Posterior vena cava (tissue), 2 donors: ENCODE results near the gene GADD45A. TPM values are rescaled to one million over a fixed set of nuclear protein-coding genes. Genes with fewer than 3 reads are reported as not detected.
"Not testable (repeated sequence)": the region's sequence is repeated elsewhere in the genome, so short reads cannot be mapped to it uniquely, and the experiment has no call there.

Source experiments
- DNase-seq: peaks from one replicate; pipeline ENCODE4 v3.0.0-alpha.2; 2020; ENCODE audit warnings: low spot score
- intact Hi-C, 2 donors: fragments of 100-400 bp; cut with DNase I; formaldehyde crosslinking; loops; one replicate each; pipeline versions ENCODE4 v1.14.1 to v1.14.2; 2022 to 2023
- long read RNA-seq, 2 donors: library from polyadenylated mRNA; unstranded; transcript quantifications; one replicate each; pipeline ENCODE4 v2.0.0, GENCODE V29; 2020 to 2021
- total RNA-seq, 2 donors: library from RNA; stranded (reverse); fragmentation: NEBNext Ultra II Directional; extraction: Animal tissue kit (Norgen Biotek cat#: 25700); gene quantifications; one replicate each; pipeline ENCODE4 v1.2.1, GENCODE V29; 2021
- donor health status: DM: yes; HTN: yes; CAD: no.
- donor health status: DM: yes; HTN: yes; CAD: no.

The GADD45A gene, protein sequence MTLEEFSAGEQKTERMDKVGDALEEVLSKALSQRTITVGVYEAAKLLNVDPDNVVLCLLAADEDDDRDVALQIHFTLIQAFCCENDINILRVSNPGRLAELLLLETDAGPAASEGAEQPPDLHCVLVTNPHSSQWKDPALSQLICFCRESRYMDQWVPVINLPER
- 10 to 100 TPM; 32.4 to 40.4 TPM for total RNA-seq
- long read RNA-seq, donor 1, transcript GADD45A-202 (4 exons, 1,496 nt) = major isoform, 25 of 30 reads
- long read RNA-seq, donor 1, partial matches to known transcripts = 2 of 30 reads
- long read RNA-seq, donor 1, other reads (novel, unspliced or antisense) = 2 of 30 reads
- long read RNA-seq, donor 2, transcript GADD45A-202 (4 exons, 1,496 nt) = major isoform, 16 of 18 reads
- long read RNA-seq, donor 2, partial matches to known transcripts = 2 of 18 reads
- long read RNA-seq, donor 2, other reads (novel, unspliced or antisense) = 0 of 18 reads

DNA sequence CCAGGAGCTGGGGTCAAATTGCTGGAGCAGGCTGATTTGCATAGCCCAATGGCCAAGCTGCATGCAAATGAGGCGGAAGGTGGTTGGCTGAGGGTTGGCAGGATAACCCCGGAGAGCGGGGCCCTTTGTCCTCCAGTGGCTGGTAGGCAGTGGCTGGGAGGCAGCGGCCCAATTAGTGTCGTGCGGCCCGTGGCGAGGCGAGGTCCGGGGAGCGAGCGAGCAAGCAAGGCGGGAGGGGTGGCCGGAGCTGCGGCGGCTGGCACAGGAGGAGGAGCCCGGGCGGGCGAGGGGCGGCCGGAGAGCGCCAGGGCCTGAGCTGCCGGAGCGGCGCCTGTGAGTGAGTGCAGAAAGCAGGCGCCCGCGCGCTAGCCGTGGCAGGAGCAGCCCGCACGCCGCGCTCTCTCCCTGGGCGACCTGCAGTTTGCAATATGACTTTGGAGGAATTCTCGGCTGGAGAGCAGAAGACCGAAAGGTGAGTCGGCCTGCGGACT, at the start of gene GADD45A:
TSS of gene GADD45A (plus strand) at position 135 of the 491 bp plus-strand sequence. CDS start at position 429, 294 bp downstream.
- intact Hi-C loops = loop anchor here (5.0 to 10.0 kb wide), 4 partner anchors 70 to 150 kb away; partner anchors contain the start of gene GNG12 (in 1 of the 2)
- DNase-seq = peak; percentile 99

DNA sequence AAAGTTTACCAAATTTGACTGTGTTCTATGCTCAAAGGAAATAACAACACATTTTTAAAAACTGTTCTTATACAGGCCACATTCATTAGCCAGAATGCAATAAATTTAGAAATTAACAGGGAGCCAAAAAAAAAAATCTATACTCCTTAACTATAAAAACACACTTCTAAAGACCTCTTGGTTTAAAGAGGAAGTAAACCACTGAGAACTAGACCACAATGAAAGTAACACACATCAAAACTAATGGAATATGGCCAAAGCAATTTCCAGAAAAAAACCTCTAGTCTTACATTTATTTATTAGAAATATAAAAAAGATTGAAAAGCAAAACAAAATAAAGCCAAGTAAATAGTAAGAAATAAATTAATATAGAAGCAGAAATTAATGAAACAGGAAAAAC, 48.9 kb upstream of the GADD45A start:
- intact Hi-C loops = no loop called here
- DNase-seq = no peak

DNA sequence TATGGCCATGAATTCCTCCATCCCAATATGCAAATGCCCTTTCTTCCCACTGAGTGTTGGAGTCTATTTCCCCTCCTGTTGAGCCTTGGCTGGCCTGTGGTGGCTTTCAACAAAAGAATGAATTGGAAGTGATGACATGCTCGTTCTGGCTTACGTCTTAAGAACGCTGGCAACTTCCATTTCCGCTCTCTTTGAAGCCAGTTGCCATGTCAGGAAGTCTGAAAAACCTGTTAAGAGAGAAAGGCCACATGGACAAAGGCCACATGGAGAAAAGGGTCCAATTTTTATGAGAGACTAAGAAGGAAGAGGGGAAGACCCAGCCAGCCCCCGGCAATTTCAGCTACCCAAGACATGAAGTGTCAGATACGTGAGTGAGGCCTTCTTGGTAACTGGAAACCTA, 45.6 kb upstream of the GADD45A start:
- intact Hi-C loops = no loop called here

DNA sequence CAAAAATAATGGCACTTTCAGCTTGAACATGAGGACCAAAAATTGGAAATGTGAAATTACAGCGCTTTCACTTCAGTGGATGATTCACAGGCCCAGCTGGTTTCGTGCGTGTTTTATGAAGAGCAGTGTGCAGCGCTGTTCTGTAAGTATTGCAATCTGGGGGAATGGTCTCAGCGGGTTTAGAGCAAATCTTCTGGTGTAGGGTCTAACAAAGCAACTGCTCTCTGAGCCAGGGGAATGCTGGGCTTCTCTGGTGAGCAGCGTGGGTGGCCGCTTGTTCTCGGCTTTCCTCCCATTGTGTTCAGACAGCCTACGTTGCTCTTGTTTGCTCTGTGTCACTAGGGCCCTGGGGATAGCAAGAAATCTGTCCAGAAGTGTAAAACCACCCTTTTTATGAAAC, 42.4 kb upstream of the GADD45A start:
- no peak for DNase-seq
- intact Hi-C loops = loop anchor here in 1 of 2 donors (5.0 kb wide), 1 partner anchor 70 kb away; no protein-coding TSS in a partner anchor

More for the DNA sequence above, 45.6 kb upstream of the GADD45A start:
- DNase-seq = no peak

GRCh38 chr1:67644566-67644965, 40.4 kb upstream of the GADD45A start:
- intact Hi-C loops = loop anchor here in 1 of 2 donors (5.0 kb wide), 1 partner anchor 72 kb away; no protein-coding TSS in a partner anchor
- DNase-seq = no peak

DNA sequence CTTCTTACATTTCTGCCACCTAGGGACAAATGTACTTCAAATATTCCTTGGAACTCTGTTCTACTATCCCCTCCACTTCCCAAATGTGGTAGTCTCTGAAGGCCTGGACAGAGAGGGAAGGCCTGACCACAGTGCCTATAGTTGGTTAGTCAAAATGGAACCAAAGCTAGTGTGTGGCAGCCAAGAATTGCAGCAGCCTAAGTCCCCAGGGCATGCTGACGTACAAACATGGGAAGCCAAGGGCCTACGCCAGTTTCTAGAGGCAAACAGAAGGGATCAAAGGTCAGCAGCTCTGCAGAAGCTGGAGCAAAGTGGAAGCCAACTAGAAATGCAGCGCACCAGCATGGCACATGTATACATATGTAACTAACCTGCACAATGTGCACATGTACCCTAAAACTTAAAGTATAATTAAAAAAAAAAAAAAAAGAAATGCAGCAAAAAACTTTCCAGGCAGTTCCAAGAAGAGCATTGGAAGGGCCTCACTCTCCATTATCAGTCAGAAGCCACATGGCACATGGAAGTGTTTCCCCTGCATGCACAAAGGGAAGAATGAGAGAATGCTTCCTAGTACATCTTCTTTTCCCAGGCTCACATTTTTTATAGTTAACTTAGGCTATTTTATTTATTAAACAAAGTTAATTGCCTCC, 39.4 kb upstream of the GADD45A start:
- DNase-seq = peak; percentile 91
- intact Hi-C loops = no loop called here

- intact Hi-C loops = no loop called here
- DNase-seq = no peak
Observed at GRCh38 chr1:67646145-67647035, 38.6 kb upstream of the GADD45A start.

- no peak for DNase-seq
- intact Hi-C loops = no loop called here
Observed at GRCh38 chr1:67647036-67647798, 37.8 kb upstream of the GADD45A start.

DNA sequence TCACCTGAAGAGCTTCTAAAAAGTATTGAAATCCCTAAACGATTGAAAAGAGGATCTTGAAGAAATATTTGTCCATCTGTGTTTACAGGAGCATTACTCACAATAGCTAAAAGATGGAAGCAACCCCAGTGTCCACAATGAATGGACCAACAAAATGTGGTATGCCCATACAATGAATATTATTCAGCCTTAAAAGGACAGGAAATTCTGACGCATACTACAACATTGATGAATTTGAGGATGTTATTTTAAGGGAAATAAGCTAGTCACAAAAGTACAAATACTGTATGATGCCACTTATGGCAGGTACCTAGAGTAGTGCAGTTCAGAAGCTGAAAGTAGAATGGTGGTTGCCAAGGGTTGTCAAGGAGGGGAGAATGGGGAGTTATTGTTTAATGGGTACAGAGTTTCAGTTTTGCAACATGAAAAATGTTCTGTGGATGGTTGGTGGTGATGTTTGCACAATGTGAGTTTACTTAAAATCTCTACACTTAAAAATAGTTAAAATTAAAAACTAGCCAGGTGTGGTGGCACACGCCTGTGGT, 37.1 kb upstream of the GADD45A start:
- DNase-seq = no peak
- intact Hi-C loops = no loop called here

DNA sequence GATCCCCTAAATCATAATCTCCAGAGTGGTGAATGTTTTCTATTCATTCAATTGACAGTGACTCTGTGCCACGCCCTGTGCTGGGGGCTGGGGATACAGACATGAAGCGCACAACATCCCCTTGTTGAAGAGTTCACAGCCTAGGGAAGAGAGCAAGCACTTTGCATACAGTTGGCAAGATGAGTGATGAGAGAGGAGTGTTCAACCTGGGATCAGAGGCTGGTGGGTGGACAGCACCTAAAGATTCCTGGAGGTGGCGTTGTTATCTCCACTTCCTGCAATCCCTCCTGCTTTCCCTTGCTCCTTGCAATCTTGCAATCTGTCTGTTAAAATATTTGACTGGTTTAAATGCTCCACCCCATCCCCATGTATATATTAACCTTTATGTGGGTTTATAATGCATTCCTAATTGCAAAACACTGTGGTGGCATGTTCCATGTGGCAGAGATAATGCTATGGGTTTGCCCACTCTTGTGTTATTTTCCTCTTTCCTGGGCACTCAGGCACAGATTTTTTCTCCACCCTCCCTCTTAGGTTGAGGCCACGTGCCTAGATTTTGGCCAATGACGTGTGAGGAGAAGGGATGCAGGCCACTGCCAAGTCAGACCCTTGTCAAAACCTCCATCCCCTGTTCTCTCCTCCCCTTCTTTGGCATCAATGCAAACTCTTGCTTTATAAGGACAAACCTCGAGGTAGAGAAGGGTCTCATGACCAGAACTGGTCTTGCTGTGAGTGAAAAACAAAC, 36.2 kb upstream of the GADD45A start:
- intact Hi-C loops = no loop called here
- no peak for DNase-seq

- intact Hi-C loops = no loop called here
- no peak for DNase-seq
Observed at GRCh38 chr1:67650061-67650460, 34.9 kb upstream of the GADD45A start.

- intact Hi-C loops = no loop called here
- DNase-seq = no peak
Observed at GRCh38 chr1:67651031-67651430, 34.0 kb upstream of the GADD45A start.

DNA sequence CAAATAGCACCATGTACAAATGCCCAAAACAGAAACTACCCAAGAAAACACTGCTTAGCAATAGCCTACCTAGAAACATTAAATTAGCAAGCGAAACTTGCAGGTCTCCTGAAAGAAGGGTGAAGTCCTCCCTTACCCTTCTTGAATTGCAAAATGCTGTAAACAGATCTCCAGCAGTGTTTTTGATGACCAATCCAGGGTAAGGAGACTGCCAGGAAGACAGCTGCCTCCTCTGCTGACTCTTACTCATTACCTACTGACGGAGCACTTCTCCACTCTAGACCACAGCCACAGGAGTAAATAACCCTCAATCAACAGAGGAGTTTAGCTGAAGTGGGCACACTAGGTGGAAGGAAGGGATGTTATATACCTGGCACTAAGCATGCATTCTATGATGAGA, 32.2 kb upstream of the GADD45A start:
- no peak for DNase-seq
- intact Hi-C loops = no loop called here

- intact Hi-C loops = no loop called here
- DNase-seq = no peak
Observed at GRCh38 chr1:67653304-67653703, 31.7 kb upstream of the GADD45A start.

- no peak for DNase-seq
- intact Hi-C loops = no loop called here
Observed at GRCh38 chr1:67655581-67655980, 29.4 kb upstream of the GADD45A start.

- intact Hi-C loops, DNase-seq: not testable (repeated sequence)
Observed at GRCh38 chr1:67657152-67657551, 27.8 kb upstream of the GADD45A start.

DNA sequence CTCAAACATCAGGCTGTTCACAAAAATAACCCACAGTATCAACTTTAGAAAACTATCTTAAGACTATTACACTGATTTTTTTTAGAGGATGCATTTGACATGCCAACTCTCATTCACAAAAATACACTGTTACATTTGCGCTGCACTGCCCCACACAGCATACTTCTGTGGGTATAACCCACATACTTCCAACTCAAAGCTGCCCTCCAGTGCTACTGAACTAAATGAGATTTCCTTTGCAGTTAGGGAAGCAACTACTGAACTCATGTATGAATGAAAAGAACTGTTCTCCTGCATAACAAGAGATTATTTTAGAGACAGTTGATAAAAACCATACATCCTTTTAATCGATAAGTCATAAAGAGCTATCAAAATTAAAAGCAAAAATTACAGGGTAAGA, 25.8 kb upstream of the GADD45A start:
- intact Hi-C loops = no loop called here
- DNase-seq = no peak

GRCh38 chr1:67662884-67663283, 22.1 kb upstream of the GADD45A start:
- no peak for DNase-seq
- intact Hi-C loops = no loop called here
